ENCODE measurements around the gene NIM1K. TPM values are rescaled to one million over a fixed set of nuclear protein-coding genes. Genes with fewer than 3 reads are reported as not detected.
"Not testable (repeated sequence)": the region's sequence is repeated elsewhere in the genome, so short reads cannot be mapped to it uniquely, and the experiment has no call there.

Gene NIM1K
- total RNA-seq, 1 donor from 2014 or later: 1.8 TPM

DNA sequence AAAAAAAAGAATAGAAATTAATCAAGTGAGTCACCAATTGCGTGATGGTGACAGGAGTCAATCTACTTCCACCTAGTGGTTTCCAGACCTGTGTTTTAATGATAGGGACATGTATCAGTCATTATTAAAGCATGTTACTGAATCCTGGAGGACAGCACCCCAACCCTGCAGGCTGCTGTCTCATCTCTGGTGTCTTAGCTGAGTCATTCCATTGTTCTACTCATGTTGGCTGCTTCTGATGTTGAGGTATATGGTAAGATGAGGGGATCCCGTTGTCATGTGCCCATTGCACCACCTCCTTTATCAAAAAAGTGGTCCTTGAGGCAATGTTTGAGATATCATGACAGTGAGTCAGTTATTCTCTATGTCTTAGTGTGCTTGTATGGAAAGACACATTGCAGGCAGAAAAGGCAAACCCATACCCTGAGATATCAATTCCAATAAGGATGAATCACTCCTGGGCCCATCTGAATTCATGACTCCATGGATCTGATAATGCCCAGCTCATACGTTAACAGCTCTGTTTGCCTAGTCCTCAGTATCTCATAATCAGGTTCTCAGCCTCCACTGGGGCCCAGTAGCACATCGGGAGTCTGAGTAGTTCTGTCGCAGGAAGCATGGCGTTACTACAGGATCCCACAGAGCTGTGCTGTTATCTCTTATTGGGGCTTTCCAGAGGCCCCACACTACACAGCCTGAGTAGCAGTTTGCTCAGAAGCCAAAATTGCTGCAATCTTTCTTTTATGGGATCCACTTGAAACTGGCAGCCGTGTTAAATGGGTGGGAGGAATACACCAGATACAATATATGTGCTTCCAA is 90.0 kb downstream of the NIM1K start:
- DNase-seq (ENCODE audit: low spot score): no peak

DNA sequence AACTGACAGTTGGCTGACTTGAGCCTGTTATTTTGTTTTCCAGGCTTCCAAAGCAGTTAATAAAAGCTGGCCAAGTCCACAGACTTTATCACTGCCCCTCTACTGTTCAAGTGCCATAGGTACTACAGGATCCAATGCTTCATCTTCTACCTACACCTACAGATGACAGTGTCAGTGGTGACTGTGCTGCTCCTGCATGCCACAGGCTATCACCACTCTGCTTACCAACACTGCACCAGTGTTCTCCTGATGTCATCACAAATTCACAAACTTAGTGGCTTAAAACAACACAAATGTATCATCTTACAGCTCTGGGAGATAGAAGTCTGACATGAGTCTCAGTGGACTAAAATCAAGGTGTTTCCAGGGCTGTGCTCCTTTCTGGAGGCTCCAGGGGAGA is 94.6 kb downstream of the NIM1K start:
- no peak for DNase-seq (ENCODE audit: low spot score)

DNA sequence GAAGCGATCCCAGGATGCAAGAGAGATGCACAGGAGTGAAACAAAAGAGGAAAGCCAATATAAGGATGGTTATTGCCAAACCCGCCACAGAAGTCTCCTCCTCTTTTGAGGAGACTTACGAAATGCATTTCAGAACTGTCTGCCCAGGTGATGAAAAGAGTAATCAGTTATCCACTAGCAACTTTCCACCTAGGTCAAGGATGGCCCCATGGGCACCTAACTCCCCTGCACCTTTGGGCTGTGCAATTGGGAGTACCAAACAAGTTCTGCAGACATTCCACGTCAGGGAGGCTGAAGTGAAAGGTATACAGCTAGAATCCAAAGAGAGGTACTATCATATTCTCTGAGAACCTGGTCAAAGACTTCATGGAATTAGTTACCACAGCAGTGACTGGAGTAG is 95.5 kb downstream of the NIM1K start:
- no peak for DNase-seq (ENCODE audit: low spot score)

DNA sequence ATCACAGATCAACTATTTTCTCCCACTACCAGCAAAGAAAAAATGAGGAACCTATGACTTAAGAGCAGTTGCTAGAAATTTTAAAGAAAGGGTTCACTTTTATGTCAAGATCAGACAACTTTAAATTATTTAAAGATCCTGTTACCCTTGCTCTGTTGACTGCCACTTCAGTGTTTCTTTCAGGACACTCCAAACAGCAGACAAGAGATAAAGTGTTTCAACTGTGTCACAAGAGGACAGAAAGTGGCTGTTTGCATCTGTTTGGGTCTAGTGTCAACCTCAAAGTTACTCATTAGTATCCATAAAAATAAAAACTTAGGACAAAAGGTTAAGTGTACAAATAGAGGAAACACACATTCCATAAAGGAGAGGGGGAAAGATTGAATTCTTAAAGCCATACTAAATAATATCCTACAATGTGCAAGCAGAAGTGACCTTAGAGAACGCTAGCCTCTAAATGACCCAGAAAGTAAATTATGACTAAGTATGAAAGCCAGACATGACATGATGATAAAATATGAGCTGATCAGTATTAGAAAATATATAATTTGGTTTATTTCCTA is 96.3 kb downstream of the NIM1K start:
- DNase-seq (ENCODE audit: low spot score): no peak

DNA sequence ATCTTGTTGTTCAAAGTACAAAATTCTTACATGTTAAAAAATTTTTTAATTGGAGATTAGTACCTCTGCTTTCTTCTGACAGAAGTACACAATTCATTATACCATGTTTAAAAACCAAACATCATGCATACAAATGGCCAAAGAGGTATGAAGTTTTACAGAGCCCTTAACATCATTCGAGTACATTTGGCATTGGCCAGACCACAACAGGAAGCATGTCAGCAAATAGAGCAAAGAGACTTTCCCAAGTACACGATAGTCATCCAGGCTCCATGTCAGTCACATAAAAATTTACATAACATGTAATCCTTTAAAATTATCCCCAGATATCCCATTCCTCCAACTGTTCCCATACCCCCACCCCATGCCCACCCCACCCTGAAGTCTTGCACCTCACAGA is 98.7 kb downstream of the NIM1K start:
- DNase-seq (ENCODE audit: low spot score): no peak

DNA sequence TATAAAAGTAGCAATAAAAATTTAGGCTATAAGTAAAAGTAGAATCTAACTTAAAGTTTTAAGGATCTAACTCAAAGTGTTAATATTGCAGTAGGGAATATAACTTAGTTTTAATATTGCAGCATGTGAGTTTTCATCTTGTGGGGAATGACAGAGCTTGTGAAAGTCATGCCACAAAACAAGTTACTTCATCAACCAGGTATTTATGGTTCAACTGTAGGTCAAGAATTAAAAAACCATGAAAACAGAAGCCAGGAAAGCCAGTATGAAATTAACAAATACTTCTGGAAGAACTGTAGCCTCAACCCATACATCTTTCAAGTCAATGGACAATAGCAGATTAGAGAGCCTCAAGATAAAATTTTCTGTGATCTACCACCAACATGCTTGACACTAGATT is 102.2 kb downstream of the NIM1K start:
- no peak for DNase-seq (ENCODE audit: low spot score)

DNA sequence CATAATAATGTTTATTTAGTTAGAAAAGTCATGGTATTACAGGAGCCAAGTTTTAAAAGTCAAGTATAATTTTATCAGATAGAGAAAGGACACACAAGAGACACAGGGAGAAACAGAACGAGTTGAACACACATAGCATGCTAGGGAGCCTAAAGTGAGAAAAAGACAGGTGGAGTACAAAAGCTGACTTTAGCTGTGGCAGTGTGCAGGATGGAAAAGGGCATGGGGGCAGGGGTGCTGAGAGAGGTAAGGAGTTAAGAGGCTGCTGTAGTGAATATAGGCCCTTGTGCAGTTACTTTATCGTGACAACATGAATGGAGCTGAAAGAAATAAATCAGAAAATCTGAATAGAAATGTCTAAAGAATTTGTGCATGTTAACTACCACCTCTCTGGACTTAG is 103.2 kb downstream of the NIM1K start:
- DNase-seq (ENCODE audit: low spot score): no peak

DNA sequence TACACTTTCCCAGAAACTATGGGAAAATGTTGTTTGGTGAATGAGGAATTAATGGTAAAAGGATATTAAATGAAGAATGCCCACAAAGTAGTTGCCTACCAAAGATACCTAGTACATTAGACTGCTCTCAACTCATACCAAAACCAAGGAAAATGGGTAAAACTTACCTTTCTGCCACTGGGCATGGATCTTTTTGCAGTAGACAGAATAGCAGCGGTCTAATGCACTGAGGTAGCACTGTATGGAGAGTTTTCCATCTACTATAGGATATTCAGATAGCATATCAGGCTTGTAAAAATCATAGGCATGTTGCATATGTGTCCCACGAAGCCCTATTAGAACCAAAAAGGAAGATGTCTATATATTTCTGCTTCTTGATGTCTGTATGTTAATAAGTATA is 104.8 kb downstream of the NIM1K start:
- no peak for DNase-seq (ENCODE audit: low spot score)

DNA sequence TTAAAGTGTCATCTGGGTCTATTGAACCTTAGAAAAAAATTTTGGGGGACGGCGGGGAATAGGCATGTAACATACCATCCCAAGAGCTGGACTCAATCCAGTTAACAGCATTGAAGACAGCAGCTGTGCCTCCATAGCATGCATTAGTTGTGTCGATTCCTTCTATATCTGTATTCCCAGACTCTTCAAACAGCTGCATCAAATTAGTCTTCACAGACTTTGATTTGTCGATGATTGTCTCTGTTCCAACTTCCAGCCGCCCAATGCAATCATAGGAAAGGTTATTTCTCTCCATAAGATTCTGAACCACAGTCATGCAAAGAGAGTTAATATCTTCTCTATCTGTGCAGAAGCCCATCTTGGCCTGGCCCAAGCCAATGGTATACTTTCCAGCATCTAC is 106.4 kb downstream of the NIM1K start:
- no peak for DNase-seq (ENCODE audit: low spot score)

DNA sequence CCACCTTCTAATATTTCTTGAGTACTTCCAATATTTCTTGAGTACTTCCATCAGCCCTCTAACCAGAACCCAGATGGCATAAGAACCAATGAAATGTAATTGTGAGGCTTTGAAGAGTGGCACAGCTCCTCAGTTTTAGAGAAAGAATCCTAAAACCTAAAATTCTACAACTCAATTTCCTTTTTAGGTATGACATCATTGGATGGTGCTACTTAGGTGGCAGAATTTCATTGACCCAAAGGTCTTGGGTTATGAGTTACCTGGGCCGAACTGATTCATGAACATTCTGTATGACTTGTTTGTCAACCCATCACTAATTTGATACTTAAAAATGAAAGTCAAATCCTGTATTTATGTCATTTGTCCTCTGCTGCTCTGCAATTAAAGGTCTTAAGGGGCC is 108.1 kb downstream of the NIM1K start:
- no peak for DNase-seq (ENCODE audit: low spot score)

DNA sequence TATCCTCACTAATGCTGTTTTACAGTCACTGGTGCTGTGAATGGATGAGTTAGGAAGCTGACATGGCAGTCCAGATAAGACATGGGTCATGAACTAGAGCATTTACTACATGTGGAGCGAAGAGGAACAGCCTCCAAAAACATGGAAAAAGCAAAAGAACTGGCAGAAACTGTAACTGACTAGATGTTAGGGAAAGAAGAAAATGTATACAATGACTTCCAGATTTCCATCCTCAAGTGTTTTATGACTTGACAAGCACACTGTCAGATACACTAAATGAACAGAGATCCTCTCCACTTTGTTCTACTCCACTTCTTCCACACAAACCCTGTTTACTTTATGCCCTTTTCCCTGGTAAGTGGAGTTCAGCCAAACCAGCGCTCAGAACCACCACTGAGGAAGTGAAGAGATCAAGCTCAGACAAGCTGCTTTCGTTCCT is 109.6 kb downstream of the NIM1K start:
- DNase-seq (ENCODE audit: low spot score): no peak

DNA sequence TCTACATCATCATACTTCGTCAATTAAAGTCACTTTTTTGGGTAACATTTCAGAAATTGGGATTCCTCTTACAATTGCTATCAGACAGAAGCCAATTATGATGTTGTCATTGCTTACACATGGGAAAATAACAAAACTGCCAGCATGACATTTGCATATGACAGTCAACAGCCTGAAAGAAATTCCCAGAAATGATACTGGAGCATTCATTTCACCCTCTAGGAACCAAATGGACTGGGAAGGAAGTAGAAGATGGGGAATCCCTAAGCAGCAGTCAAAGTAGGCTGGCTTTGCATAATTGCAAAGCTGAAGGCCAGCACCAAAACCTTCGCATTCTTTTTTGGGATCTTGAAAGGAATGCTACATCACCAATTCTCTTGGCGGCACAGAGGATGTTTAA is 110.5 kb downstream of the NIM1K start:
- no peak for DNase-seq (ENCODE audit: low spot score)

DNA sequence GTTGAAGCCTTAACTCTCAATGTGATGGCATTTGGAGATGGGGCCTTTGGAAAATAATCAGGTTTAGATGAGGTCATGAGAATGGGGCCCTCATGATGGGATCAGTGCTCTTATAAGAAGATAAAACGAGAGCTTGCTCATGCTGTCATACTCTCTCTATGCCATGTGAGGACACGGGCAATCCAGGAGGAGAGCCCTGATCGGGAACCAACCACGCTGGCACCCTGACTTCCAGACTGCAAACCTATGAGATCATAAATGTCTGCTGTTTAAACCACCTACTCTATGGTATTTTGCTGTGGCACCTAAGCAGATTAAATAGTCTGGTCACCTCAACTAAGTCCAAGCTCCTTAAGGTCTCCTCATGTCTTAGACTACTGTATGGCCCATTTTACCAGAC is 111.2 kb downstream of the NIM1K start:
- DNase-seq (ENCODE audit: low spot score): no peak

DNA sequence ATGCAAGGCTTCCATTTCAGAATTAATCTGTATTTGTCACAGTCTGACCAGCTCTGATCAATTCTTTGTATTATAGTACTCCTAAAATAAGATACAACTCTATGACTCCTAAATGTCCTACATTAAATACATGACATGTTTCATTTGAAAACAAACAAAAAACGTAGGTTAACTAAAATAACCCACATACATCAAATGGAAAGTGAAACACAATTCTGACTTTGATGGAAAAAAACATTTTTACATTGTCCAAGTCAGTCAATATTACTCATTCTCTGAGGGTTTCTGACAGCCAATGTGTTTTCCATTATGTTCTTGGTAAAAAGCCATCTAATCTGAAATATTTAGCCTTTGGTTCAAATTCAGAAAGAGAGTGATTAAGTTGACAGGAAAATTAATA is 112.5 kb downstream of the NIM1K start:
- DNase-seq (ENCODE audit: low spot score): no peak

DNA sequence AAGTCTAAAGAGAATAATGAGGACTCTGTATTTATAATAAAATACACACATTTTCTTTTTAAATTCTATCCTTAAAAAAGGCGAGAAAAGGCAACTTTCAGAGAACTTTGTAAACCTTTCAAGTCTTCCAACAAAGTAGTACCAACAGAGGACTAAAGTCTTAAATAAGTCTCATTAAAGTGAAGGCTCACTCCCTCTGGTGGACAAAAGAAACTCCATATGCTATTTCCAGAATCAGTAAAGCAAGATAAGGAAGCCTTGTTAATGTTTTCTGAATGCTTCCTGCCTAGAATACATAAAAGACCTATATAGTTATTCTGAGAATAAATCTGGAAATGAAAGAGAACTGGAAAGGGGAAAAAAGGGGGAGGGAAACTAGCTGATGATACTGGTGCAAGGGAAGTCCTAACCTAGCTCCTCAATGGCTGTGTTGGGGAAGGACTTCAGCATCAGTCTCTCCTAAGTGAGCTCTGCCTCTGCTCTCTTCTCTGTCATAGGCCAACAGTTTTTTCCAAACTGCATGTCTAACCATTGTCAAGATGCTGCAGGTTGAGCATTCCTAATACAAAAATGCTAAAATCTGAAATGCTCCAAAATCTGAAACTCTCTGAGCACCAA is 114.0 kb downstream of the NIM1K start:
- no peak for DNase-seq (ENCODE audit: low spot score)

DNA sequence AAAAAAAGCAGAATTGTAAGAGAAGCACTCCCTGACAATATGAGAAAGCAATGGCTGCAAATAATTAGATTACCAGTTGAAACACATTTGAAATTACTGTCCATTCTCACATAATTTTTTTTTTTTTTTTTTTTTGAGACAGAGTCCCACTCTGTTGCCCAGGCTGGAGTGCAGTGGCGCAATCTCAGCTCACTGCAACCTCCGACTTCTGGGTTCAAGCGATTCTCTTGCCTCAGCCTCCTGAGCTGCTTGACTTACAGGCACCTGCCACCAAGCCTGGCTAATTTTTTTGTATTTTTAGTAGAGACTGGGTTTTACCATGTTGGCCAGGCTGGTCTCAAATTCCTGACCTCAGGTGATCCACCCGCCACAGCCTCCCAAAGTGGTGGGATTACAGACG is 114.9 kb downstream of the NIM1K start:
- not testable (repeated sequence) for DNase-seq (ENCODE audit: low spot score)

DNA sequence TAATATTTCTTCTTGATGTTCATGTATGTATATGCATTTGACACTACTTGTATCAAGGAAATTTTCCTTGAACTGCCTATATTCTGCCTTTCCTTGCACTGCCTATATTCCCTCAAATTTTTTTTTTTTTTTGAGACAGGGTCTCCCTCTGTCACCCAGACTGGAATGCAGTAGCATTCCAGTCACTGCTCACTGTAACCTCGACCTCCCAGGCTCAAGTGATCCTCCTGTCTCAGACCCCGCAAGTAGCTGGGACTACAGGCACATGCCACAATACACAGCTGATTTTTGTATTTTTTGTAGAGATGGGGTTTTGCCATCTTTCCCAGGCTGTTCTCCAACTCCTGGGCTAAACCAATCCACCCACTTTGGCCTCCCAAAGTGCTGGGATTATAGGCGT is 117.1 kb downstream of the NIM1K start:
- no peak for DNase-seq (ENCODE audit: low spot score)

DNA sequence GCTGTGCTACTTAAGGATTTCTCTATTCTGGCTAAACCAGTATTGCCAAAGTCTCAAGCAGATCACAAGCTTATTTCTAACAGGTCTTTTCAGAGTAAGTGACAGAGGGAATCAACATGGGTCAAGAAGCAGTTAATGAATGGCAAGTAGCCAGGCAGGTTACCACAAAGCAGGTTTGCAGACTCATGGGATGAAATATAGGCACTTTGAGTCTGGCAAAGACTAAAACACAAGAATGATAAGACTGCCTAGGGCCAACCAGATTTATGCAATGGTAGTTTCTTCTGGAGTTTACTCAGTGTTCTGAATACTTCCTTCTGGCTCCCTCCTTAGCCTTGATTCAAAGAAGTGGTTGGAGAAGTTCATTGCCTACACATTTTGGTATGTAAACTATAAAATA is 117.6 kb downstream of the NIM1K start:
- no peak for DNase-seq (ENCODE audit: low spot score)

DNA sequence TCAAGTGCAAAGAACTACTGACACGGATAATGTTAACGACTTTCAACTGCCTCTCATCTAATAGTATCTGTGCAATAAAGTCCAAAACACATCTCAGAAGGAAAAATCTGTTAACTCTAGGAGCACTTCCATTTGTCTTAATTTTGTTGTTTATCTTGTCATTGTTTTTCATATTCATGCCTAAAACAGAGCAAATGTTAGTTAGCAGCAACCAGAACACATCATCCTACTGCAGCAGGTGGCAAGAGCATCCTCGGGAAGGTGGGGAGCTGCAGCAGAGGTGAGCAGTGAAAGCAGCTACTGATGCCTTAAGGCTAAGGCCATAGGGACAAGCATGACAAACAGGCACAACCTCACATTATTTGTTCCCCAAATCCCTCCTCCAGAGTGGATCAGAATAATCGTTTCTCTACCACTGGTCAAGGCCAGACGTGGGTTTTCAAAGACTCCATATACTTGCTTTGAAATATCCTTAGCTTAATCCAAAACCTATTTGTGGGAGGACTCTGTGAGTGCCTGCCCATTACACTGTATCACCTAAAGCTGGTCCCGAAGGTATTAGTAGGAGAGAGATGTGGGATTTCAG is 120.1 kb downstream of the NIM1K start:
- DNase-seq (ENCODE audit: low spot score): no peak

DNA sequence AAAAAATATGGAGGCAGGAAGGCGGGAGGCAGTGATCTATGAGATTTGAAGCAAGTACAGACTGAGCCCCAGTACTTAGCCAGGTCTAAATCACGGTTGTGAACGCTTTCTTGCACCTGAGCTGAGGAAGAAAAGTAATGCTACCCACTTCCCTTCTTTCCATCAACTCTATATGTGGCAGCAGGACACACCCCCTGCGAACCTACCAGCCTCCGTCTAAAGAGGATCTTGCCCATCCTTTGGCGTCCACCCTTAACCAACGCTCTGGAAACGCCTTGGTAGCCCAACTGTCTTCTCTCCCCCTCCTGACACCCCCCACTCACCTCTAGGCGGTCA is 120.6 kb downstream of the NIM1K start:
- no peak for DNase-seq (ENCODE audit: low spot score)

DNA sequence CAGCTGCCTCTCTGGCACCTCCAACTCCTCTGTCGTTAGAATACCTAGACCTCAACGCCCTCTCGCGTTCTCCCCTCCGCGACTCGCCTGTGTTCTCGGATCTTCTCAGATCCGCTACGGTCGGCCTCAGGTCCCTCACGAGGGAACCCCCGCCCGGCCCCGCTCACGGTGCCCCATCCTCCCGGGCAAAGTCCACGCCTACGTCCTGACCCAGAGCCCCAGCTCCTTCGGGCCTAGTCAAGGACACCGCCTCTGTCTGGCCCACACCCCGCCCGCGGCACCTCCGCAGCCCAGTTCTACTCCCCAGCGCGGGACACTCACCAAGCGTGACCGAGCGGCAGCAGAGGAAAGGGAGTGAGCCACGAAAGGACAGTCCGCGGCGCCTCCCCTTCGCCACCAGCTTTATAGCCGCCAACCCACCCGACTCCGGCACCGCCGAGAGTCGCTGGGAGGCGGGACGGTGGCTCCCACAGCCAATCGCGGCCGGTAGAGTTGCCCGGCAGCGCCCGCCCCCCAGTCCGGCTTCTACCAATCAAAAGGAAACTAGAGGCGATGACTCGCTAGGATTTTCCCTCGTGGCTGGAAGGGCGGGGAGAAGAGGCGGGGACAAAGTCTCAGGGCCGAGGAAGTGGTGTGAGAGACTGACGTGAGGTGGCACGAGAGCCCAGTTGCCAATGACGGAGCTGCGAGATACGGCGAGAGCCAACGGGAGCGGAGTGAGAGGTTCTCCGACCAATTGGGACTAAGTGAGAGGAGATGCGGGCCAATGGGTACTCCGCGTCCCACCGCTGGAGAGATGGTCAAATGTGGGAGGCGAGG is 121.2 kb downstream of the NIM1K start, which contains the start of gene HMGCS1:
TSS of gene HMGCS1 (minus strand) at position 378 of the 819 bp plus-strand sequence. CDS start 14,447 bp downstream, outside the sequence.
- peak; percentile 100 for DNase-seq (ENCODE audit: low spot score)

DNA sequence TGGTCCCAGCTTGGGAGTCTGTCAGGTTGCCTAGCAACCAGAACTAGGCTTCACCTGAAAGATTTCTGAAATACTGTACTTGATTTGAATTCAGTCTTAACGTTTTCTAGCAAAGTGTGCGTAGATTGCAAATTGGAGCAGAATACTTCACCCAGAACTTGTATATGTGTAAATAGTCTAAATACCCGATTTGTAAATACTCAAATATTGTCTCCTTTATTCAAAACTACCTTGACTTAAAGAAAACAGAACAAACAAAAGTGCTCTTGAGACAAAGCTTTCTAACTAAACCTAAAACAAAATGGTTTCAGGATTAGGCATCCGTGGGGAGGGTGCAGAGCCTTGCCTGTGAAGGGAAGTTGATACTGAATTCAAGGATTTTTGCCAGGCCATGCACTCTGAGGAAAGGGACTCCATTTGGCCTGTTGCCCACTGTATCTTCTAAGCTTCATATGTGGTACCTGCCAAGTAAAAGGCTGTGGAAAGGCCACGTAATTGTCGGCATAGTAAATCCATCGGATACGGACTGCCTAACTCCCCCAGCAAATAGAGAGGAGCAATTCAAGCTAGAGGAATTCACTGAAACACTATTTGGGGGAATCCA is 121.9 kb downstream of the NIM1K start:
- DNase-seq (ENCODE audit: low spot score): no peak
